ENCODE results near the gene PACSIN2.

DNA sequence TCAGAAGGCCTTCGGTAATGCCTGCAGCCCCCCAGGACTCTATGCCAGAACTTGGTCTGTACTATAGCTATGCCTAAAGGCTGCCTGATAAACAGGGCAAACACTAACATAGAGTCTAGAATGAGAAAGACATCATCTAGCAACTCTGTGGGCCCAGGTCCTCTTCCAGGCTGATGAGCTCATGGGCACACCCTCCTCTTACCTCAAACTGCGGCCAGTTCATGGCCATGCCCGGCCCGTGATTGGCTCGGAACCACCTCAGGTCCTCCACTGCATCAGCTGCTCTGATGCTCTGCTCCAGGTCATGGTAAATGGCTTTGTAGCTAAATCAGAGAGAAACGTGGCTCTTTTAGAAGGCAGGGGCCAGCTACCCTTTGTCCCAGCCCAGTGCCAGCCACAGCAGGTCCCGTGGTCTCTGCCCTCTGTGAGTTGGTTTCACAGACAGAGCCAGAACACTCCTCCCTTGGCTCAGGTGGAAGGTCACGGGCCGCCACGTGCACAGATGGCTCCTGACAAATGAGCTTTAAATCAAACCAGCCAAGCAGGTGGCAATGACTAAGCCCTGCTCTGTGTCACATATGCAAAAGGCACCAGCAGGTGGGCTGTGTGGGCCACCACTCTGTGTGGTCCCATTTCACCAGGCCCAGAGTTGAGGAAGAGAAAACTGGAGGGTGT, 132.8 kb downstream of the PACSIN2 start:
- TF ChIP-seq POLR2A (IDR thresholded peaks at IDR 0.05) (no peak), POLR2AphosphoS5 (IDR thresholded peaks at IDR 0.05) (peak in 1 of 3 donors; percentile 7), EP300 (IDR thresholded peaks at IDR 0.05) (no peak)
- TF ChIP-seq, protein P1, sequence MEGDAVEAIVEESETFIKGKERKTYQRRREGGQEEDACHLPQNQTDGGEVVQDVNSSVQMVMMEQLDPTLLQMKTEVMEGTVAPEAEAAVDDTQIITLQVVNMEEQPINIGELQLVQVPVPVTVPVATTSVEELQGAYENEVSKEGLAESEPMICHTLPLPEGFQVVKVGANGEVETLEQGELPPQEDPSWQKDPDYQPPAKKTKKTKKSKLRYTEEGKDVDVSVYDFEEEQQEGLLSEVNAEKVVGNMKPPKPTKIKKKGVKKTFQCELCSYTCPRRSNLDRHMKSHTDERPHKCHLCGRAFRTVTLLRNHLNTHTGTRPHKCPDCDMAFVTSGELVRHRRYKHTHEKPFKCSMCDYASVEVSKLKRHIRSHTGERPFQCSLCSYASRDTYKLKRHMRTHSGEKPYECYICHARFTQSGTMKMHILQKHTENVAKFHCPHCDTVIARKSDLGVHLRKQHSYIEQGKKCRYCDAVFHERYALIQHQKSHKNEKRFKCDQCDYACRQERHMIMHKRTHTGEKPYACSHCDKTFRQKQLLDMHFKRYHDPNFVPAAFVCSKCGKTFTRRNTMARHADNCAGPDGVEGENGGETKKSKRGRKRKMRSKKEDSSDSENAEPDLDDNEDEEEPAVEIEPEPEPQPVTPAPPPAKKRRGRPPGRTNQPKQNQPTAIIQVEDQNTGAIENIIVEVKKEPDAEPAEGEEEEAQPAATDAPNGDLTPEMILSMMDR (IDR thresholded peaks at IDR 0.05) = no peak
